GM19351 (cell line): ENCODE data around the gene FOXN4.

ENCODE experiments used
- ATAC-seq: cut with Tn5 transposase; IDR thresholded peaks from one replicate; pipeline ENCODE4 v1.9.1; 2021; ENCODE audit warnings: mild to moderate bottlenecking, moderate library complexity; ENCODE audit not compliant: unreplicated experiment

The FOXN4 gene

DNA sequence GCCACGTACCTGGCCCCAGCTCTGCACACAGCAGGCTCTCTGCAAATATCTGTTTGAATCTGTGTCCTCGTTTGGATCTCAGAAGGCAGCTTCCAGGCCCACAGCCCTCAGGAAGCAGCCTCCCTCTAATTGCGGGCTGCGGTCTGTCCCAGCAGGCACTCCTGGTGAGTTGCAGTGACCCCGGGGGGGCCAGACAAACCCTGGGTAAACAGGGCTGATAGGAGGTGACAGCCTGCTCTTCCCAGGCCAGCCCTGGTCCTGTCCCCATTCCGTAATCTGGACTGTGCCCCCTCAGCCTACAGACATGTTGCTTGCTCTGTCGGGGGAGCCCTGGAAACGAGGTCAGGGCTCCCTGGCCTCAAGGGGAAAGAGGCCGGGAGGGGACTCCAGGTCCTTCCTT is 2.0 kb downstream of the FOXN4 start:
- no peak for ATAC-seq

- no peak for ATAC-seq
Observed at GRCh38 chr12:109305547-109305946, 3.5 kb downstream of the FOXN4 start.

GRCh38 chr12:109304485-109304884 is 4.6 kb downstream of the FOXN4 start:
- ATAC-seq = no peak

DNA sequence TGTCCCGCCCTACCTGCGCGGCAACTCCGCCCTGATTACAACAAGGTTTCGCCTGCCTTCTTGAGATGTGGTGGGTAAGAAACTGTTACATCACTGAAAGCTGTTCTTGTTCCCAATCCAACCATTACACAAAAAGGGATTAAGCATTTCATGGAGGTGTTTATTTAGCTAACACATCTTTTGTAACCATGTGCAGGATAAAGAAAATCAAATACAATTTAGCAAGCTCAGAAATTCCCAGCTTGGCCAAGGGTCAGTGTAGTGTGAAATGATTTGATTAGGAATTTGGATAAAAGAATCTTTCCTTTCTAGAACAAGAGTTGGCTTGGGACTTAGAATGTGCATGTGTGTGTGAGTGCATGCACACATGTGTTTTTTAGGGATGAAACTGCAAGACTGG is 6.3 kb downstream of the FOXN4 start:
- ATAC-seq = no peak

- ATAC-seq = no peak
Observed at GRCh38 chr12:109302358-109302757, 6.7 kb downstream of the FOXN4 start.

DNA sequence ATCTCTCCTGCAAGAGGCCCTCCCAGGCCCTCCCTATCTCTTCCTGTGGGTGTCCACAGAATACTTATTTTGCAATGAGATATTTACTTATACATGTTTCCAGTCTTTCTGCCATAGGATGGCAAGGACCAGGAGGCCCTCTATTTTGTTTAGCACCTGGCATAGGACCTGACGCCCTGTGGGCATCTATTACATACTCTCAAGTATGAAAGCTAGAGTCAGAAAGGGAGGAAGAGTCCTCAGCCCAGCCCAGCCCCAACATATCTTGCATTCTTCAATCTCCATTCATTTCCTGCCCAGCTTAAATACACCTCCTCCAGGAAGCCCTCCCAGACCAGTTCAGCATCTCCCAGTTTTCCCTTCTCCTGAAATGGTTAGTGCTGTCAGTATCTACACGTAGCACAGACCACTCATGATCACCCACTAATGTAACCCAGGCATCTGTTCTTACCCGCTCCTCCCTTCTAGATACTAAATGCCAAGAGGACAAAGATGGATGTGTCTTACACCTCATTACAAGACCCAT is 7.4 kb downstream of the FOXN4 start:
- ATAC-seq = no peak

- ATAC-seq = no peak
Observed at GRCh38 chr12:109299849-109300248, 9.2 kb downstream of the FOXN4 start.

DNA sequence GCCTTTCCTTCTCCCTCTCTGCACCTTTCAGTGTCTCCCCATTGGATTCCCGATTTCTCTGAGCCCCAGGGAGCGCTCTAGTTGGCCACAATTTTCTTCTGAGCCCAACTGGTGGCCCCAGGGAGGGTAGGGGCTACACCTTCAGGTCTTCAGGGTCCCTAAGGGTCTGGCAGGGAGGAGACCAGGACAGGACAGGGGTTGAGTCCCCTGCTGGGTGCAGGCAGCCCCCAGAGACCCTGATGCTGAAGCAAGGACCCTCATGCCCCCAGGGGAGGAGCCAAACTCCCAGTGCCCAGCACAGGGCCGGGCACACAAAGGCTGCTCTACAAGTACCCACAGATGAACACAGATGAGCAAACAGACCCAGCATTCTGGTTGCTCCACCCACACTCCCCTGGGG is 12.7 kb downstream of the FOXN4 start:
- no peak for ATAC-seq

DNA sequence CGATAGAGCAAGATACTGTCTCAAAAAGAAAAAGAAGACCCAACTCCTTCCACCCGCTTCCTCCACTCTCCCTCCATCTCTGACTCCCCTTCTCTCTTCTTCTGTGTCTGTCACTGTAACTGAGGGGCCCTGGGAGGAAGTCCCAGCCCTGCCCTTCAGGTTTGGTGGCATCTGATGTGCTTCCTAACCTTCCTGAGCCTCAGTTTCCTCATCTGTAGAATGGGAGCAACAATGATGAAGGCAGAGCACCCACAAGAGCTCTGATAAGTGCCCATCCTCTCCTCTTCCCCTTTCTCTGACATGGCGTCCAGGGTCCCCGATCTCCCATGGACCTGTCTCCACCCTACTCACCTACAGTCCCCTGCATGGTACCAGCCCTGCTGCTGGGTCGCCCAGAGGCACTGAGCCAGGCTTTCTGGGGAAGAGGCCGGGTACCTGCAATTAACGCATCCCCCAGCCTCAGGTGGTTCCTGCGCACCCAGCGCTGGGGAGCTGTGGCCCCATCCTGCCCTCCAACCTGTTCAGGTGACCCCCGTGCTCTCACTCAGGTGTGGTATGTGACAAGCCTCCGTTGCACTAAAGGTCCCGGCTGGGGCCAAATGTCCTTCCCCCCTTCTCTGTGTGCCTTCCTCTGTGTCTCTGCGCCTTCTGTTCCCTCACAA is 13.2 kb downstream of the FOXN4 start:
- no peak for ATAC-seq

GRCh38 chr12:109294286-109294796 is 14.7 kb downstream of the FOXN4 start:
- ATAC-seq = no peak

DNA sequence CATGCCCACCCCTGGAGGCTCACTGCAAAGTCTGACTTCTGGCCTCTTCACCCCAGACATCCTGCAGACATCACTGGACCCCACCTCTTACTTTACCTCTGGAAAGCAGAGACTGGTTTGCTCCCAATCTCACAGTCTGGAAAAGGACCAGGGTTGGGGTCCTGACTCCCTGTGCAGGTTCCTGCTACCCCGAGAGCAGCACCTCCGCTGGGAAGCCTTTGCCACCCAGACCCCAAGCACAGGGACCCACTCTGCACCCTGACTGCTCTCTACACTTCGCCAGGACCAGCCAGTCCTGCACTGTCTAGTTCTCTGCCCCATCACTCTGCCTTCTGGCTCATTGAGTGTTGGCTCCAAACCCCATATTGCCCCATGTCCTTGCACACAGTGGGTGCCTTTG is 16.0 kb downstream of the FOXN4 start:
- no peak for ATAC-seq

DNA sequence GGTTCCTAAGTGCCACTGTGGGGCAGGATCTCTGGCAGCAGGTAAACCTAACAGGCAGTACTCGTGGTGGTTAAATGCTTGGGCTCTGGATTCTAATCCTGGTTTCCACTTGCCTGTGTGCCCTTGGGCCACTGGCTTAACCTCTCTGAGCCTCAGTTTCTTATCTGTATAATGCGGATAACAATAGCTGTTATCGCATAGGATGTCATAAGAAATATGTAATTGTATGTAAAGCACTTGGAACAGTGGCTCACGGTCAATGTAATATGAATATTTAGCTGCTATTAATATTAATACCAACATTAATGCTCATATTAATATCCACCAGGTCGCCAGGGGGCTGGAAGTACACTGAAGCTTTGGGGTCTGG is 16.8 kb downstream of the FOXN4 start:
- ATAC-seq = no peak

DNA sequence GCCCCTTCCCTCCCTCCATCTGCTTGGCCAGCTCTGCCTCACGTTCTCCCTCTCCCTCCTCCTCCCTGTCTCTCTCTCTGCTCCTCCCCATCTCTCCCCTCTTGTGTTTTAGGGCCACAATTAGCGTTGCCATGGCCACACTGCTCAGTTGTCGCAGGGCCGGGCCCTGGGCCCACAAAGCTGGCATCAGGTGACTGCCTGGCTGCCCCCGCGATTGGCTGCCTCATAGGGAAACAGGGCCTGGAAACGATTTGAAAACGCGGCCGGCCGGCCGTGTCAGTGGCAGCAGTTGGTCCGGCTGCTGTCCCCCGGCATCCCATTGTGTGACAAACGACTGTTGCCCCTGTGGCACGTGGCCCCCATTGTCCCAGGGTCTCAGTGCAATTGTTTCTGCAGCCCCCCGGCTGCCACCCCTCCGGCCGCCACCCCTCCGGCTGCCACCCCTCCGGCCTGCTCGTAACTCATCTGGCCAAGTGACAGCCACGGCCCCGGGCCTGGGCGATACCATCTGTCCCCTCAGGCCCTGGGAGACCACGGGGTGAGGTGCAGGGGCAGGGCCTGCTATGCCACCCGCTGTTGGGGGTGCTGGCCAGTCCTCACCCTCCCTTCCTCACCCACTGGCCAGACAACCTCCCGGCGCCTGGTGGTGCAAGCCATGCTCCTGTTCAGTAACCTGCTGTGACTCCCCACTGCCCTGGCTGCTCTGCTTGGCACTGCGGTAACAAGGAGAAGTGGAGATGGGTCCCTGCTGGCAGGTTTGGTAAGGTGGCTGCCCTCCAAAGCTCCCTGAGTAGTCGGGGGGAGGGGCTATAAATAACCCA is 17.4 kb downstream of the FOXN4 start:
- no peak for ATAC-seq

GRCh38 chr12:109291117-109291516 is 18.0 kb downstream of the FOXN4 start:
- no peak for ATAC-seq

GRCh38 chr12:109290061-109290460 is 19.0 kb downstream of the FOXN4 start:
- ATAC-seq = no peak

DNA sequence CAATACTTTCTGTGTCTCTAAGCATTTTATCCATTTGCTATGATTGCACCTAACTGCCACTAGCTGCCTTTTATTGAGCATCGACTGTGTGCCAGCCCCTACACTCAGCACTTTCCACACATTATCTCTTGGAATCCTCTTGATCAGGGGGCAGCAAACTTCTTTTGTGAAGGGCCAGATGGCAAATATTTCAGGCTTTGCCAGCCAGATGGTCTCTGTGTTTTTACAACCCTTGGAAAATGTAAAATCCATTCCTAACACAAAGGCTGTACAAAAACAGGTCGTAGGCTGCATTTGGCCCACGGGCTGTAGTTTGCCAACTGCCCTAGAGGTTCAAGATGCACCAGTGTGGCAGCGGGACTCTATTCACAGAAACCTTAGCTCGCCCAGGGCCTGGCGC is 19.5 kb downstream of the FOXN4 start:
- no peak for ATAC-seq

DNA sequence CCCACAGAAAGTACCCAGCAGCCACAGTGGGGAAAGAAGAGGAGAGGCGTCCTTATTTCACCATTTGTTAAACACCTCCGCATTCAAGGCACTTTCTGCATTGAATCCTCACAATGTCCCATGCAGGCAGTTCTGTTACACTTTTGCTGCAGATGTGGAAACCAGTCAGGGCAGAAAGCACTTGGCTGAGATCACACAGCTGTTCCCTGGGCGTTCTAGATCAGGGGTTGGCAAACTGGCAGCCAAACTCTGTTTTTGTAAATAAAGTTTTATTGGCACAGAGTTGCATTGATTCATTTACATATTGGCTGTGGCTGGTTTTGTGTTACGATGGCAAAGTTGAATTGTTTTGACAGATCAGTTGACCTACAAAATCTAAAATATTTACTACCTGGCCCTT is 20.1 kb downstream of the FOXN4 start:
- ATAC-seq = no peak

DNA sequence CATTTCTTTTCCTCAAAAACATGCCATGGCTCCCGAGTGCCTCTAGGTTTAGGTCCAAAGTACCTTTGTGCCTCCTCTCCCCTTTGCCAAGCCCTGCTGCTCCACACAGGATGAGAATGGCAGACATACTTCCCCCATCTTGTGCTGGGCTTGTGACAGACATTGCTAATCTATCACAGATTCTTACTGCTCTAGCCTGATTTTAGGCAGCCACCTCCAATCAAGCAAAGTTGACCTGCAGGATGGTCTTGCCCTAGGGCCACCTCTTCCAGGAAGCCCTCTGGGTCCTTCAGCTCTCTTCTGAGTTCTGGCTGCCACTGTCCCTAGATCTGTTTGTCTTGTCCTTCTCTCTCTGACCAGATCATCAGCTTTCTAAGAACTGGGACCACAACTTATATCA is 20.5 kb downstream of the FOXN4 start:
- no peak for ATAC-seq

GRCh38 chr12:109287811-109288469 is 21.1 kb downstream of the FOXN4 start:
- ATAC-seq = no peak

DNA sequence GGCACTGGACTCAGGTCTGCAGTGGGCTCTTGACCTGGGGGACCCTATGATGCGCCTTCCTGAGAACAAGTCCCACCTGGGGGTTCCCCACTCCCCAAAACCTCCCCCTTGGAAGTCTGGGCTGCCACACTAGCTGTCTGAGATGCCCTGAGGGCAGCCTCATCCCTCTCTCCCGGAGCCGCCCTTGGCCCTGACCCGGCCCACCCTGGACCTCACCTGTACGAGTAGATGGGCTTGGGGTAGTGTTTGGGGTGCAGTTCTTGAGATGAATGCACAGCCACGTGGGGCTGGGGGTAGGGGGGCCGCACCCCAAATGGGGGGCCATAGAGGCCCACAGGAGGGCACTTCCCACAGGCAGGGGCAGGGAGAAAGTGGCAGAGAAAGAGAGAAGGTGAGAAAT is 21.9 kb downstream of the FOXN4 start:
- ATAC-seq = no peak

- no peak for ATAC-seq
Observed at GRCh38 chr12:109286652-109287051, 22.4 kb downstream of the FOXN4 start.

DNA sequence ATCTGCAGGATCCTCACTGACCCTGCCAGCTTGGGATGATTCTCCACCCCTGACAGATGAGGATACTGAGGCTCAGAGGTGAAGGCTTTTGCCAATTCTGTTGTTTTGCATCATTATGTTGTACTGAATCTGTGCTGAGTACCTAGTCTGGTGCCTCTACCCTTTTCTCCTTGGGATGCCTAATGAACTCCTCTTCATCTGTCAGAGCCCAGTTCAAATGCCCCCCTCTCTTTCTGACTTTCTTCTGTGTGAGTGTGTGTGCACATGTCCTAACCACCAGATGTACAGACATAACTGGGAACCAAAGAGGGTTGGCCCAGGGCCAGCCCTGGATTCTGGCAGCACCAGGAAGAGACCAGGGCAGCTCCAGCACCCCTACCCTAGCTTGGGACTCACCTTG is 22.8 kb downstream of the FOXN4 start:
- ATAC-seq = no peak
